Smooth muscle cell (in vitro differentiated cells): Measurements from ENCODE around the gene ATXN10. TPM values are rescaled to one million over a fixed set of nuclear protein-coding genes. Genes with fewer than 3 reads are reported as not detected.

ENCODE experiments used
- DNase-seq: peaks from one replicate; lab custom pipeline; 2025; ENCODE audit not compliant: unreplicated experiment; lab: John Stamatoyannopoulos, UW
- H2AFZ ChIP-seq: fragments of 200-600 bp; sonication (generic); 2 replicates; pipeline ENCODE4 v1.6.0; 2016; ENCODE audit warnings: antibody characterized with exemption, low read depth, mild to moderate bottlenecking
- H3F3A ChIP-seq: fragments of 200-600 bp; sonication (generic); 2 replicates; pipeline ENCODE4 v1.6.0; 2017; ENCODE audit warnings: antibody characterized with exemption, low read depth
- H3K27ac ChIP-seq: fragments of 200-600 bp; sonication (generic); 2 replicates; pipeline ENCODE4 v1.5.1; 2016; ENCODE audit warnings: low read depth, mild to moderate bottlenecking
- H3K27me3 ChIP-seq: fragments of 200-600 bp; sonication (generic); 2 replicates; pipeline ENCODE4 v1.6.1; 2016; ENCODE audit warnings: low read depth, mild to moderate bottlenecking
- H3K36me3 ChIP-seq: fragments of 200-600 bp; sonication (generic); 2 replicates; pipeline ENCODE4 v1.5.1; 2016; ENCODE audit warnings: low read depth
- H3K4me1 ChIP-seq: fragments of 200-600 bp; sonication (generic); 2 replicates; pipeline ENCODE4 v1.5.1; 2016; ENCODE audit warnings: low read depth
- H3K4me2 ChIP-seq: fragments of 200-600 bp; sonication (generic); 2 replicates; pipeline ENCODE4 v1.6.0; 2016; ENCODE audit warnings: mild to moderate bottlenecking
- H3K4me3 ChIP-seq: fragments of 200-600 bp; sonication (generic); 2 replicates; pipeline ENCODE4 v1.5.1; 2016; ENCODE audit warnings: mild to moderate bottlenecking
- H3K79me2 ChIP-seq: fragments of 200-600 bp; sonication (generic); 2 replicates; pipeline ENCODE4 v1.6.0; 2016; ENCODE audit warnings: low read depth, mild to moderate bottlenecking
- H3K9ac ChIP-seq: fragments of 200-600 bp; sonication (generic); 2 replicates; pipeline ENCODE4 v1.6.0; 2016; ENCODE audit warnings: low read depth
- H3K9me3 ChIP-seq: fragments of 200-600 bp; sonication (generic); replicated peaks from 2 replicates; pipeline ENCODE4 v1.5.1; 2016; ENCODE audit warnings: low read depth
- H4K20me1 ChIP-seq: fragments of 200-600 bp; sonication (generic); 2 replicates; pipeline ENCODE4 v1.6.0; 2016; ENCODE audit warnings: low read depth
- WGBS: methylation state at CpG from one replicate; pipeline ENCODE4 v1.1.7; 2016; ENCODE audit warnings: low lambda C conversion rate; 5-methylcytosine and 5-hydroxymethylcytosine counted together
- polyA plus RNA-seq: library from polyadenylated mRNA; unstranded; fragments of >200 nt; fragmentation: Nextera tagmentation; extraction: Ambion mirVana; gene quantifications from 2 replicates; pipeline ENCODE4 v1.2.1, GENCODE V29; 2016
- total RNA-seq: library from RNA; depleted of rRNA; stranded (reverse); fragments of >200 nt; gene quantifications from 2 replicates; pipeline ENCODE4 v1.2.3, GENCODE V29; 2014
- TF ChIP-seq, protein P1 (sequence below): fragments of 200-600 bp; sonication (generic); IDR thresholded peaks from 2 replicates; pipeline ENCODE4 v1.5.1; 2017; ENCODE audit warnings: borderline replicate concordance, mild to moderate bottlenecking, antibody characterized with exemption; ENCODE audit not compliant: insufficient read depth, poor library complexity, severe bottlenecking

The ATXN10 gene
- total and polyA plus RNA-seq, 2 experiments from 2014 or later: 117 to 131 TPM

DNA sequence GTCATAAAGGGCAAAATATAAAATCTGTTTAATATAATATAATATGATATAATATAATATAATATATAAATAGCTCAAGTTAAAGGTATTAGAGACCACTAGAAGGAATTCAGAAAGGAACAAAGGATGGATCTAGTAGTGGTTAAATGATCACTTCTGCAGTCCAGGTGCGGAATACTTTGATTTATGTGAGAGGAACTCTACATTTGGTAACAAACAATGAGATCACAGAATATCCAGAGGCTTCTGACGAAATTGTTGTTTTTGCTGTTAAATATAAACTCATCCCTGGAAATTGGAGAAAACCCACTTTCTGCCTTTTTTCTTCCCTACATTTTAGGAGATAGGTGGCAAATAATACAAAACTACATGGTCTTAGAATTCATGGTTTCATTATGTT is 36.0 kb downstream of the ATXN10 start:
- 97% methylated on average over 2 of the region's 2 CpGs for WGBS
- peaks cover 68% of the 10 kb centered on the region for H3K79me2 ChIP-seq
- H4K20me1 ChIP-seq: peaks cover 80% of the 10 kb centered on the region
- peaks cover 20% of the 10 kb centered on the region for H3F3A ChIP-seq
- peak overlapping the region; percentile 27 for H3K27ac ChIP-seq
- peaks cover 11% of the 10 kb centered on the region for H3K4me1 ChIP-seq
- DNase-seq: no peak
- no peak overlapping the region for H3K4me2 ChIP-seq
- no peak overlapping the region for H2AFZ ChIP-seq
- no peaks in the 10 kb centered on the region for H3K9me3 ChIP-seq
- no peaks in the 10 kb centered on the region for H3K27me3 ChIP-seq
- no peak overlapping the region for H3K9ac ChIP-seq
- H3K36me3 ChIP-seq: peaks cover 7% of the 10 kb centered on the region
- H3K4me3 ChIP-seq: no peak overlapping the region
- TF ChIP-seq, protein P1, sequence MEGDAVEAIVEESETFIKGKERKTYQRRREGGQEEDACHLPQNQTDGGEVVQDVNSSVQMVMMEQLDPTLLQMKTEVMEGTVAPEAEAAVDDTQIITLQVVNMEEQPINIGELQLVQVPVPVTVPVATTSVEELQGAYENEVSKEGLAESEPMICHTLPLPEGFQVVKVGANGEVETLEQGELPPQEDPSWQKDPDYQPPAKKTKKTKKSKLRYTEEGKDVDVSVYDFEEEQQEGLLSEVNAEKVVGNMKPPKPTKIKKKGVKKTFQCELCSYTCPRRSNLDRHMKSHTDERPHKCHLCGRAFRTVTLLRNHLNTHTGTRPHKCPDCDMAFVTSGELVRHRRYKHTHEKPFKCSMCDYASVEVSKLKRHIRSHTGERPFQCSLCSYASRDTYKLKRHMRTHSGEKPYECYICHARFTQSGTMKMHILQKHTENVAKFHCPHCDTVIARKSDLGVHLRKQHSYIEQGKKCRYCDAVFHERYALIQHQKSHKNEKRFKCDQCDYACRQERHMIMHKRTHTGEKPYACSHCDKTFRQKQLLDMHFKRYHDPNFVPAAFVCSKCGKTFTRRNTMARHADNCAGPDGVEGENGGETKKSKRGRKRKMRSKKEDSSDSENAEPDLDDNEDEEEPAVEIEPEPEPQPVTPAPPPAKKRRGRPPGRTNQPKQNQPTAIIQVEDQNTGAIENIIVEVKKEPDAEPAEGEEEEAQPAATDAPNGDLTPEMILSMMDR: no peak

DNA sequence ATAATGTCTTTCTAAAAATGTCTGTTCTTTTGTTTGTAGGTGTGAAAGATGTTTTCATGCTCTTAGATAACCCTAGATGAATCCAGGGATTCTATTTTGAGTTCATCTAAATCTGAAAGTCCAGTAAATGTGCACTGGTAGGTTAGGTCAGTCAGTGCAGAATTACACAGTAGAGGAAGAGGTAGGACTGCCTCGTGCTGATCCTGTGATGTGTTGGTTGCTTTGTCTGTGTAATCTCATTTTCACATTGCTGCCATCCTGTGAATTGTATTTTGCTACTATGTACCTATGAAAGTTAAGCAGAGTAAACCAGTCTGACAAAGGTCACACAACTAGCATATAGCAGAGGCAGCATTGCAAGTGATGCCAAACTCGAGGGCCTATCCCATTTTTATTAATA is 36.5 kb downstream of the ATXN10 start:
- DNase-seq: no peak
- no peak overlapping the region for H2AFZ ChIP-seq
- H3K27ac ChIP-seq: peak overlapping the region; percentile 27
- H3F3A ChIP-seq: peaks cover 20% of the 10 kb centered on the region
- H3K9ac ChIP-seq: no peak overlapping the region
- H3K79me2 ChIP-seq: peaks cover 72% of the 10 kb centered on the region
- peaks cover 84% of the 10 kb centered on the region for H4K20me1 ChIP-seq
- TF ChIP-seq, protein P1: no peak
- no peaks in the 10 kb centered on the region for H3K27me3 ChIP-seq
- H3K9me3 ChIP-seq: no peaks in the 10 kb centered on the region
- H3K4me1 ChIP-seq: peaks cover 11% of the 10 kb centered on the region
- no peak overlapping the region for H3K4me2 ChIP-seq
- H3K36me3 ChIP-seq: peaks cover 7% of the 10 kb centered on the region
- H3K4me3 ChIP-seq: no peak overlapping the region
- 93% methylated on average over 2 of the region's 2 CpGs for WGBS

DNA sequence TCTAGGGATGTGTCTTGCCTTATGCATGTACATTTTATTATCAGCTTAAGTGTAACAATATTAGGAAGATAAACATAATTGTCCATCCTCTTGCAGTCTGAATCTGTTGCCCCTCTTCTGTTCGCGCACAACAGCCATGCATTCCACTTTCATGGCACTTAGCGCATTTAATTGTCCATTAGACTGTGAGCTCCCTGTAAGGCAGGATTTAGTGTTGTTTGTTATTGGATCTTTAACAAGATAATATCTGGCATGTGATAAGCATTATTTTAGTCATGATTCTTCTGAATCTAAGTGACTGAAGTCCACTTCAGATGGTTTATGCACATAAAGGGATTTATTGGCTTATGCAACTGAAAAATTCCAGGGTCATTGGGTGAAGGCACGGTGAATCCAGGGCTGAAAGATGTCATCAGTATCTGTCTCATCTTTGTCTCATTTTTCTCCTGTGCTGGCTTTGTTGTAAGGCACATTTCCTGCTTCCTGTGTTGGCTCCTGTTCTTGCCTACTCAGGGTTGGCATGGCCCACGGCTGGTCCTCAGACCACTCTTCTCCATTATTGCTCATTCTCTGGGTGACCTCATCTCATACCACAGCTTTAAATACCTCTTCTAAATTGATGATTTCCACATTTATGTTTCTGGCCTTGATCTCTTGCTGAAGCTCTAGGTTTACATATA is 37.6 kb downstream of the ATXN10 start:
- Histone ChIP-seq H3K4me3 (no peak overlapping the region), H2AFZ (no peak overlapping the region), H3K4me2 (peak overlapping the region; percentile 36), H3K9me3 (no peaks in the 10 kb centered on the region), H3K27ac (peak overlapping the region; percentile 93), H3K9ac (peak overlapping the region; percentile 61), H3K27me3 (no peaks in the 10 kb centered on the region), H3K4me1 (peaks cover 7% of the 10 kb centered on the region), H3F3A (peaks cover 20% of the 10 kb centered on the region), H4K20me1 (peaks cover 90% of the 10 kb centered on the region), H3K79me2 (peaks cover 75% of the 10 kb centered on the region), H3K36me3 (peaks cover 7% of the 10 kb centered on the region)
- TF ChIP-seq, protein P1: no peak
- DNase-seq: no peak
- 53% methylated on average over 5 of the region's 5 CpGs for WGBS

DNA sequence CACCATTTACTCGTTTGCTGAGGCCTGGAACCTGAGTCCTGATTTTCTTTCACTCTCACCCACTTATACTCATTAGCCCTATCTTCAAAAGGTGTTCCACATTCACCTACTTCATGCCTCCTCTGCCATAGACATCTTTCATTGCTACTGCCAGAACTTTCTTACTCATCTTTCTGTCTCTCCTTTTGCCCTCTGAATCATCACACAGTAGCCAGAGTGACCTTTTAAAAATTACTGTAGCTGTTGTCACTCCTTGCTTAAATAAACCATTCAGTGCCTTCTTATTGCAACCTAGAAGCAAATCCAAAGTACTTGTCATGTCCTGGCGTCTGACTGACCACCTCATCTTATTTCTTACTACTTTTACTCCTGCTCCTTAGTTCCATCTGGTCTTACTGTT is 38.2 kb downstream of the ATXN10 start:
- peaks cover 75% of the 10 kb centered on the region for H3K79me2 ChIP-seq
- DNase-seq: no peak
- H3K4me3 ChIP-seq: no peak overlapping the region
- peaks cover 90% of the 10 kb centered on the region for H4K20me1 ChIP-seq
- no peaks in the 10 kb centered on the region for H3K27me3 ChIP-seq
- peak overlapping the region; percentile 38 for H3K4me2 ChIP-seq
- WGBS: 30% methylated on average over 2 of the region's 2 CpGs
- TF ChIP-seq, protein P1: no peak
- peak overlapping the region; percentile 61 for H3K9ac ChIP-seq
- no peak overlapping the region for H2AFZ ChIP-seq
- peaks cover under 1% of the 10 kb centered on the region for H3K36me3 ChIP-seq
- peaks cover 20% of the 10 kb centered on the region for H3F3A ChIP-seq
- H3K4me1 ChIP-seq: peaks cover 7% of the 10 kb centered on the region
- no peaks in the 10 kb centered on the region for H3K9me3 ChIP-seq
- H3K27ac ChIP-seq: peak overlapping the region; percentile 93
